Left kidney (tissue), 2 donors: ENCODE data around the gene RENBP. TPM values are rescaled to one million over a fixed set of nuclear protein-coding genes. Genes with fewer than 3 reads are reported as not detected.

Experiments used
- DNase-seq: peaks from one replicate; pipeline ENCODE4 v3.0.0-alpha.2; 2013
- polyA plus RNA-seq: library from polyadenylated mRNA; unstranded; fragments of 120-200 nt; gene quantifications from one replicate; pipeline ENCODE4 v1.2.1, GENCODE V29; 2013; ENCODE audit not compliant: insufficient read length

RENBP gene
- polyA plus RNA-seq, 1 donor, result 20.7 TPM

GRCh38 chrX:153955228-153955732 lies 10.8 kb upstream of the RENBP start:
- DNase-seq, result no peak

- DNase-seq, result no peak
Measured at GRCh38 chrX:153954558-153955227, 10.2 kb upstream of the RENBP start.

- DNase-seq, result no peak
Measured at GRCh38 chrX:153953892-153954557, 9.6 kb upstream of the RENBP start.

GRCh38 chrX:153953342-153953830 lies 8.9 kb upstream of the RENBP start:
- DNase-seq, result peak; percentile 61

- no peak for DNase-seq
Measured at GRCh38 chrX:153952373-153953026, 8.1 kb upstream of the RENBP start.

- DNase-seq, result no peak
Measured at GRCh38 chrX:153951683-153952372, 7.4 kb upstream of the RENBP start.

GRCh38 chrX:153950127-153950526 lies 5.7 kb upstream of the RENBP start:
- no peak for DNase-seq

GRCh38 chrX:153948847-153949805 lies 4.7 kb upstream of the RENBP start:
- no peak for DNase-seq

- no peak for DNase-seq
Measured at GRCh38 chrX:153948002-153948466, 3.6 kb upstream of the RENBP start.

GRCh38 chrX:153947009-153947769 lies 2.7 kb upstream of the RENBP start:
- no peak for DNase-seq

GRCh38 chrX:153945956-153946943 lies 1.8 kb upstream of the RENBP start:
- no peak for DNase-seq

GRCh38 chrX:153944800-153945150 lies 332 bp upstream of the RENBP start:
- no peak for DNase-seq

GRCh38 chrX:153941336-153942252 lies 2.8 kb downstream of the RENBP start:
- DNase-seq, result no peak

GRCh38 chrX:153939573-153939972 lies 4.9 kb downstream of the RENBP start:
- DNase-seq, result no peak

- no peak for DNase-seq
Measured at GRCh38 chrX:153938226-153938786, 6.1 kb downstream of the RENBP start.

GRCh38 chrX:153937056-153937455 lies 7.4 kb downstream of the RENBP start:
- no peak for DNase-seq

- no peak for DNase-seq
Measured at GRCh38 chrX:153935326-153935851, 9.1 kb downstream of the RENBP start.
